Stimulated activated CD4-positive, alpha-beta T cell treated with anti-CD3 and anti-CD28 coated beads, Interleukin-15, amount 100 ng/mL, for 24 hours (primary cell): ENCODE measurements around the gene FAM170B.

Experiments used
- DNase-seq: peaks from one replicate; pipeline ENCODE4 v3.0.0-alpha.2; 2020

Gene FAM170B

GRCh38 chr10:49133706-49134248, at the start of gene FAM170B:
TSS of gene FAM170B (minus strand) at chr10:49134021. CDS start at chr10:49133918, 103 bp downstream.
- DNase-seq: no peak

- no peak for DNase-seq
Measured at GRCh38 chr10:49182776-49183175, 49.0 kb upstream of the FAM170B start.

GRCh38 chr10:49180444-49180860, 46.6 kb upstream of the FAM170B start:
- DNase-seq: no peak

- no peak for DNase-seq
Measured at GRCh38 chr10:49179699-49180443, 46.0 kb upstream of the FAM170B start.

GRCh38 chr10:49178489-49179471, 45.0 kb upstream of the FAM170B start:
- no peak for DNase-seq

GRCh38 chr10:49177391-49178355, 43.9 kb upstream of the FAM170B start:
- peak; percentile 78 for DNase-seq

- no peak for DNase-seq
Measured at GRCh38 chr10:49176310-49177268, 42.8 kb upstream of the FAM170B start.

DNA sequence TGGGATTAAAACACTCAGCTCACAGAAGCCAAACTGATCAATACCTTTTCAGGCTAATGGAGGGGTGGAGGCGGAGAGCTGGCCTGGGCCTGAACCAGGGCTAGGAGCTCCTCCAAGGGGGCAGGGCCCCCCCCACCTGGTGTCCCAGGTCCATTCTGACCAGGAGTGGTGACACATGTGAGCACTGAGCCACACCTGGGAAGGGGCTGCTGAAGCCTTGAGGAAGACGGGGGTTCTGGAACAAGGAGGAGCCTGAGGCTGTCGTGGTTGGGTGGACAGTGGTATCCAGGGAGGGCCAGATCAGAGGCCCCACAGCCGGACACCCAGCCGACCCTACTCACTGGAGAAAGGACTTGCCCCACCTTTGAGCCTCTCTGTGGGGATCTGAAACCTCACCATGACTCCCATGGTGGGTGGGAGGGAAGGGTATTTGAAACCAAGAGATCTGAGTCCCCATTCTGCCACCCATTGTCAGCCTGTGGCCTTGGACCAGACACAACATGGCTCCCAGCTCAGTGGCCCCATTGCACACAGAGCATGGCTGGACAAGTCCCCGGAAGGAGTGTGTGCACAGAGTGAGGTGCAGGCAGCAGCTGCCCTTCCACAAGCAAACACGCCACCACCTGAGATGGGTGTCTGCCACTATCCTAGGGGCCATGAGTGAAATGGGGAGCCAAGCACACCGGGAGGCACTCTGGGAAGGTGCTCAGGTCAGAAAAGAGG, 41.9 kb upstream of the FAM170B start:
- no peak for DNase-seq

- no peak for DNase-seq
Measured at GRCh38 chr10:49174926-49175500, 41.2 kb upstream of the FAM170B start.

DNA sequence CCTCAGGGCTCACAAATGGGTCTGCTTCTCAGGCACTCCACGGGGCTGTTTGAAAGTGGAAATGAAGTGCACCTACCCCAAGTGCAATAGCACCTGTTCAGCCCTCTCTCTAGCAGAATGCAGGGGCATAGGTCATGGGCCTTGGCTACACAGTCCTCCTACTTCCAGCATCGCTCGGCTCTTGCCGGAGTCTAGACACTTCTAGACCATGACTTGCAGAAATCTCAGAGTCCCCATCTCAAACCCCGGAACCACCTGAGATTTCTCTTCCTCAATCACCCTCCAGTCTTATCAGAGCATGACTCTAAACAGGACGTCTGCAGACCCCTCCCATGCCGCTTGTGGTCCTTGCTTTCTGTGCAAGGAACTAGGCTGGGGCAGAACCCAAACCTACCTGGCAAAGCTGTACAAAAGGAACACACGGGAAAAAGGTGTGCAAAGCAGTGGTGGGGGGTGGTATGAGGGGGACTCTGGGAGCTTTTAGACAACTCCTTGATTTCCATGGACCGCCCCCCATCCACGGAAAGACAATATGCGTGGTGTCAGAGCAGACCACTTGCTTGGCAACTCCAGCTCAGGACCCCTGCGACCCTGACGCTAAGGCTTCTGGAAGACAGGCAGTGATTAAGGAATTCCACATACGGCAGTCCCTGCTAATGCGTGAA, 40.6 kb upstream of the FAM170B start:
- DNase-seq: no peak

DNA sequence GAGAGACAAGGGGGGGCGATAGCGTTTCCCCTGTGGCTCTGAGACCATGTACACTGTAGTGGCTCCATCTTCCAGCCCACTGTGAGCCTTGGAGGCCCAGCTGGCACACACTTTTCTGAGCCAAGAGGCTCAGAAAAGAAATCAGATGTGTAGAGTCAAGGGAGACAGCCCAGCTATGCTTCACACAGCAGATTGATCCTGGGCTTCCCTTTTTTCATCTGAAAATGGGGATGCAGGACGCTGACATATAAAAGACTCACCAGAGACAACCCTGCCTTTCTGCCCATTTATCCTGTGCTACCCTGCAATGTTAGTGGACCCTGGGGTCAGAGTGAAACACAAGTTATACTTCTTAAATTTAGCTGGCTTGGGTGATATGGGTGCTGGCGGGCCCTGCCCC, 40.0 kb upstream of the FAM170B start:
- no peak for DNase-seq

GRCh38 chr10:49173201-49173772, 39.5 kb upstream of the FAM170B start:
- DNase-seq: no peak

GRCh38 chr10:49172777-49173132, 38.9 kb upstream of the FAM170B start:
- no peak for DNase-seq

GRCh38 chr10:49172061-49172776, 38.4 kb upstream of the FAM170B start:
- no peak for DNase-seq

DNA sequence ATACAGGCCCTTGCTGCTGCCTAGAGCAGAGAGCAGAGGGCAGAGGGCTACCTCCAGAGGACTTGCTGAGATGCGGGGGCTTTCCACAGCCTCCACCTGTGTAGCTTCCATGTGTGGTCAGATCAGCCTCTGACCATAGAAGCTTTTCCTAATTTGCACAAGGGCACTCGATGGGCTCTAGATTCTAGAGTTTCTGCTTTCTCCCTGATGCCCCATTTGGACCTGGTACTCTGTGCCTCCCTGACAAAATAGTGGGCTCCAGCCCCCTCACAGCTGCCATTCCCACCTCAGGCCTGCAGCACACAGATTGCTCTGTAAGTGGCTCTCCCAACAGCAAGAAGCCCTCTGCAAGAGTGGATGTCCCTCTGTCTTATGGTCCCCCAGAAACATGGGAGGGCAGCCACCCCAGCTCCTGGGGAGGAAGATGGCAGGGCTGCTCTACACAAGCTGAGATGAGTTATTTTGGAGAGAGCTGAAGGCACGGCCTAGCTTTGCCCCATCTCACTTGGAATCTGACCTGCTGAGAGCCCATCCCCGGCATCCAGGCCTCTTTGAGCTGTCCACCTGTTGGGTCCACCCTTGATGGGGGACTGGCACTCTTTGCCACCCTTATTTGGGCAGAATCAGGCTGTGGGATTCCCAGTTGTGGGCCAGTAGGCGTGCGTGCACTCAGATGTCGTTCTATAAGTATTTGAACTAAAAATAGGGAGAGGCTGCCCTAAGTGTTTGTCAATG, 37.7 kb upstream of the FAM170B start:
- no peak for DNase-seq

DNA sequence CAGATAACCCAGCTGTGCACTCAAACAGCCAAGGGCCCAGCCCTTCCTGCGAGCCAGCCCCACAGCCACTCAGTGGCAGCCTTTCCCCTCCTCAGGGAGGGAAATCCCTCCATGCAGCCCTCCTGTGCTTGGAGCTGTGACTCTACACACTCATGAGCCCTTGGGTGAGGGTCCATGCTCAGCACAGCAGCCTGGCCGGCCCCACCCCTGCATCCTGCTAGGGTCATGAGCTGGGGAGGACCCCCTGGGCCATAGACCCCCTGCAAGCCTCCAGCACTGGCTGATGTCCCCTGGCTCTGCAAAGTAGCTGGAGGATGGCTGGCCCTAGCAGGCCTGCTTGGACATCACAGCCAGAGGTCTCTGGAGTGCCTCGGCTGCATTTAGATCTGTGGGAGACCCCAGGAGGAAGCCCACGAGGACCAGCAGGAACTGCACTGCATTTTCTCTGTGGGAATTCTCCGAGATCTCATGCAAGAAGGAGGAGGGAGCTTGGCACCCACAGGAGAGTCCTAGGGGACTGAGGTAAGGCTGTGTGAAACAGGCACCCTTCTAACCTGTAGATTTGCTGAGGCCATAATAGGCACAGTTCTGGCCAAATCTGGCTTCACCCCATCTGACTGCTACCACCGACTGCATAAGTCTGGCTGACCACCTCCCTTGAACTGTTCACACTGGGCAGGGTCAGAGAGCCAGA, 37.0 kb upstream of the FAM170B start:
- DNase-seq: no peak

DNA sequence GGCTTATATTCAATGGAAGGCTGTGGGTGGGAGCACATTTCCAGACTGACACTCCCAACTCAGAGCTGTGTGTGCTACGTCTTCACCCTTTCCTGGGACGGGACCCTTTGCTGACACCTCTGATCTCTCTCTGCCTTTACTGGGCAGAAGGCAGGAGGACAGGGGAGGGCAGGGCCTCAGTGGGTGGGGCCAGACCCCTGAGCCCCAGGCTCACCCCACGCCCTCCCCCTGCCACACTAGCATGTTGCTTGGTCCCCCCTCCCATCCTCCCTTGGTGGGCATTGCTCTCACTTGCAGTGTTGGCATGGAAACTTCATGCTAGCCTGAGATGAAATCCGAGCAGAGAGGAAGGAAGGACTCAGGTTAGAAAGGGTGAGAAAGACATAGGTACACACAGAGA, 36.0 kb upstream of the FAM170B start:
- no peak for DNase-seq
